Measurements from ENCODE around the gene CRYGS. TPM values are rescaled to one million over a fixed set of nuclear protein-coding genes. Genes with fewer than 3 reads are reported as not detected.

The CRYGS gene
- total RNA-seq, 1 donor from 2014 or later: 4.4 TPM

DNA sequence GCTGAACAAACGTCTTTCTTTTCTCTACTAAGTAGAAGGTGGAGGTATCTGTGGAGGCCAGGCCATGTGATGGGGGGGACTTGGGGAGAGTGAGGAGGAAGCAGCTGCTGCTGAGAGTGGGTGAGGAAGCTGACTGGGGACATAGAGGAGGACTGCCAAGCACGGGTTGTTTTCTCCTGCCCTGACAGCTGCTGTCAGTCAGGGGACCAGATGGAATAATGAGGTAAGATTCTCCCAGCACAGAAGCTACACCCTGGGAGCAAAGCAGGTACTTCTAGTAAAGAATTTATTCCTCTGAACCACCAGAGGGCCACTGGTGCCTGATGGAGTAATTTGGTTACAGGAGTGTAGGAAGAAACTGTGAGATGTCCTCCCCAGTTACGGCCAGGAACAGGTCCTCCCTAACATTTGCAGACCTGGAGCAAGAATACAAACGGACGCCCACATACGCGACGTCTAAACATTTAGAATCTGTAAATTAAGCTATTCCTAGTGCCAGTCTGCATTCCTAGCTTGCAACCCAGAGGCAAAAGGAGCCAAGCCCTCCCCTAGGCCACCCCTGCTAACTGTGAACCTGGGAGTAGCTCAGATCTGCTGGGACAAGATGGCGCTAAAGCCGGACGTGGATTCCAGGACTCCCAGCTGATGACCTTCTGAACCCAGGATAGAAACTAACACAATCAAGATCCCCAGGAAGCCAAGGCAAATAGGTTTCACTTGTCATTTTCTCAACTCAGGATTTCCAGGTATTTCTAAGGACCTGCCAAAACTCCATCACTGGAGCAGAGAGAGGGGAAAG, 14.8 kb downstream of the CRYGS start:
- H3K27ac Mint-ChIP-seq: no peak overlapping the region

DNA sequence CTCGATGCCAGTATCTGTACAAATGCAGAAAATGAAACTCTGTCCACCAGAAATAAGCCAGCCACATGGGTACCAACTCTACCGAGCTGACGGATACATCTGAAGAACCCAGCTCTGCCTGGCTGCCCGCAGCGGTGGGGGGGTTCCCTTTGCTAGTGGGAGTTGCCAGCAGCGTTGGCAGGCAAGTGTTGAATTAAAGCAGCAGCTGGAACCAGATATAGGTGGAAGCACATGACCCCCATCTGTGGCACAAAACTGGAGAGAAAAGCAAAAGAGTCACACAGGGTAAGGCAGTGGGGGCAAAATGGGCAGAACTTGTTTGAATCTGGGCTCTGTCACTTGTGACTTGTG, 17.9 kb downstream of the CRYGS start:
- no peak overlapping the region for H3K4me3 Mint-ChIP-seq
- no peaks in the 10 kb centered on the region for H3K36me3 Mint-ChIP-seq
- peaks cover 13% of the 10 kb centered on the region for H3K9me3 Mint-ChIP-seq
- H3K4me1 Mint-ChIP-seq: peaks cover 12% of the 10 kb centered on the region
- no peak for DNase-seq (ENCODE audit: low spot score in 2 of 2, unreplicated experiment in 2 of 2)
- H3K27ac Mint-ChIP-seq: no peak overlapping the region
- H3K27me3 Mint-ChIP-seq (ENCODE audit: low read depth): peaks cover 33% of the 10 kb centered on the region
- TF ChIP-seq, protein P1, sequence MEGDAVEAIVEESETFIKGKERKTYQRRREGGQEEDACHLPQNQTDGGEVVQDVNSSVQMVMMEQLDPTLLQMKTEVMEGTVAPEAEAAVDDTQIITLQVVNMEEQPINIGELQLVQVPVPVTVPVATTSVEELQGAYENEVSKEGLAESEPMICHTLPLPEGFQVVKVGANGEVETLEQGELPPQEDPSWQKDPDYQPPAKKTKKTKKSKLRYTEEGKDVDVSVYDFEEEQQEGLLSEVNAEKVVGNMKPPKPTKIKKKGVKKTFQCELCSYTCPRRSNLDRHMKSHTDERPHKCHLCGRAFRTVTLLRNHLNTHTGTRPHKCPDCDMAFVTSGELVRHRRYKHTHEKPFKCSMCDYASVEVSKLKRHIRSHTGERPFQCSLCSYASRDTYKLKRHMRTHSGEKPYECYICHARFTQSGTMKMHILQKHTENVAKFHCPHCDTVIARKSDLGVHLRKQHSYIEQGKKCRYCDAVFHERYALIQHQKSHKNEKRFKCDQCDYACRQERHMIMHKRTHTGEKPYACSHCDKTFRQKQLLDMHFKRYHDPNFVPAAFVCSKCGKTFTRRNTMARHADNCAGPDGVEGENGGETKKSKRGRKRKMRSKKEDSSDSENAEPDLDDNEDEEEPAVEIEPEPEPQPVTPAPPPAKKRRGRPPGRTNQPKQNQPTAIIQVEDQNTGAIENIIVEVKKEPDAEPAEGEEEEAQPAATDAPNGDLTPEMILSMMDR (IDR thresholded peaks at IDR 0.05; ENCODE audit: unreplicated experiment): no peak

More for the DNA sequence above, 14.8 kb downstream of the CRYGS start:
- Mint-ChIP-seq H3K36me3 (no peaks in the 10 kb centered on the region), H3K9me3 (peaks cover 13% of the 10 kb centered on the region), H3K4me3 (no peak overlapping the region), H3K27me3 (ENCODE audit: low read depth) (peaks cover 30% of the 10 kb centered on the region), H3K4me1 (peaks cover 7% of the 10 kb centered on the region)
- TF ChIP-seq, protein P1 (IDR thresholded peaks at IDR 0.05; ENCODE audit: unreplicated experiment): no peak
- no peak for DNase-seq (ENCODE audit: low spot score in 2 of 2, unreplicated experiment in 2 of 2)

DNA sequence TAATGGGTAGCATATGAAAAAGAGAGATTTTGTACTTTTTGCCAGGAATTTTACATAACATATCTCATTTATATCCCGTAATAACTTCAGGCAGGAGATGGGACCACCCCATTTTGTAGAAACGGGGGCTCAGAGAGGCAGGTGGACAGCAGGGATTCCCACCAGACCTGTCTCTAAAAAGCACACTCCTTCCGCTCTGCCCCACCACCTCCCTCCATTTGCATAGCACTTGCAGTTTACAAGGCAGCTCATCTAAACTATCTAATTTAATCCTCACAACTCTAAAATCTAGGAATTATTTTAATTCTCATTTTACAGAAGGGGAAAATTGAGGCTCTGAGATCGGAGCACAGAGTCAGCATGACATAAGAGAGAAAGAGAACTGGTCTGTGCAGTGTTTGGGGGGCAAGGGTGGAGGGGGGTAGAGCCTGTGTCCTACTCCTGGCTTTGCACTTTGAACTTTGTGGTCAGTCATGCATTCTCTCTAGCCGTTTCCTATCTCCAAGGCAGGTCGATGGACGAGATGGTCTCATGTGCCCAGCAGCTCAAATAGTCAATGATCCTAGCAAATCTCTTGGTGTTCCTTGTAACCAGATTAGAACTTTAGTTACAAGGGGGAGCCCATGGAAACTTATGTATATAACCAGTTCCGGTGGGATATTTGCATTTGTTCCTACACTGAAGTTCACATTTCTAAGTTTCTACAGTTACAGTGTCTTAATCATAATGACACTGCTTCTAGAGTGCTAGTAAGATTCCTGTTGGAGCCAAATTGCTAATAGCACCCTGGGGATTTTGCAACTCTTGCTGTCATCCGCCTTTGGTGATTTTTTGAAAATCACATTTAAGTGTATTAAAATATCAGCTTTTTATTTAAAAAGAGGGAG, 18.6 kb downstream of the CRYGS start:
- Mint-ChIP-seq H3K36me3 (no peaks in the 10 kb centered on the region), H3K27me3 (ENCODE audit: low read depth) (peaks cover 33% of the 10 kb centered on the region), H3K4me3 (no peak overlapping the region), H3K4me1 (peaks cover 10% of the 10 kb centered on the region), H3K9me3 (peaks cover 13% of the 10 kb centered on the region), H3K27ac (no peak overlapping the region)
- TF ChIP-seq, protein P1 (IDR thresholded peaks at IDR 0.05; ENCODE audit: unreplicated experiment): no peak
- no peak for DNase-seq (ENCODE audit: low spot score in 2 of 2, unreplicated experiment in 2 of 2)

DNA sequence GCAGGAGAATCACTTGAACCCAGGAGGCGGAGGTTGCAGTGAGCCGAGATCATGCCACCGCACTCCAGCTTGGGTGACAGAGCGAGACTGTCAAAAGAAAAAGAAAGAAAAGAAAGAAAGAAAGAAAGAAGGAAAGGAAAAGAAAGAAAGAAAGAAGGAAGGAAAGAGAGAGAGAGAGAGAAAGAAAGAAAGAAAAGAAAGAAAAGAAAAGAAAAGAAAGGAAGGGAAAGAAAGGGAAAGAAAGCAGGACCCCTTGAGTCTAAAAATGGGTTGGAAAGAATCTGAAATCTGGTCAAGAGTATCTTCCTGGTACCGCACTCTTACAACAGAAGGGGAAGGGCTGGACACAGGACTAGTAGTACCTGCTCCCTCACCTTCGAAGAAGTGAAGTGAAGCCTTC, 19.6 kb downstream of the CRYGS start:
- H3K27me3 Mint-ChIP-seq (ENCODE audit: low read depth): peaks cover 36% of the 10 kb centered on the region
- H3K36me3 Mint-ChIP-seq: no peaks in the 10 kb centered on the region
- no peak overlapping the region for H3K4me3 Mint-ChIP-seq
- no peak for DNase-seq (ENCODE audit: low spot score in 2 of 2, unreplicated experiment in 2 of 2)
- peaks cover 6% of the 10 kb centered on the region for H3K4me1 Mint-ChIP-seq
- H3K9me3 Mint-ChIP-seq: peaks cover 13% of the 10 kb centered on the region
- TF ChIP-seq, protein P1 (IDR thresholded peaks at IDR 0.05; ENCODE audit: unreplicated experiment): no peak
- H3K27ac Mint-ChIP-seq: no peak overlapping the region

DNA sequence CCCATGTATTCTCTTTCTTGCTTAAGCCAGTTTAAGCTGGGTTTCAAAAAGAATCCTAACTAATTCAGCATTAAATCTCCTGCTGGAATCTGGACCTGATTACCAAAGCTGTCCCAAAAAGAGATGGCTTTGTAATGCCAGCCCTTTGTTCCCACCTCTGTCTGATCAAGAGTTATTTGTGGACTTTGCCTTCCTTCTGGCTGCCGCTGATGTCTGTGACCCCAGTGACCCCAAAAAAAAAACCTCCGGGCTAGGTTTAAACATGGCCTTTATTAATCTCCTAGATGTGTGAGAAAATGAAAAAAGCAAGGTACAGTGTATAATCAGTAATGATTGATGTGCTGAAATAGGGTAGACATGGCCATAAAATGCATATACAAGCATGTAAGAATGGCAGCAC, 20.7 kb downstream of the CRYGS start:
- TF ChIP-seq, protein P1 (IDR thresholded peaks at IDR 0.05; ENCODE audit: unreplicated experiment): no peak
- no peak for DNase-seq (ENCODE audit: low spot score in 2 of 2, unreplicated experiment in 2 of 2)
- Mint-ChIP-seq H3K4me1 (peaks cover 6% of the 10 kb centered on the region), H3K9me3 (peaks cover 7% of the 10 kb centered on the region), H3K27me3 (ENCODE audit: low read depth) (peaks cover 36% of the 10 kb centered on the region), H3K36me3 (no peaks in the 10 kb centered on the region), H3K27ac (no peak overlapping the region), H3K4me3 (no peak overlapping the region)
